Neural cell (in vitro differentiated cells): ENCODE measurements around the gene AP3D1.

Experiments
- EP300 ChIP-seq: fragments of 450-650 bp; conservative IDR thresholded peaks from 2 replicates; pipeline ENCODE4 v1.6.1; 2014; ENCODE audit warnings: antibody characterized with exemption, mild to moderate bottlenecking, moderate library complexity; ENCODE audit not compliant: poor library complexity, severe bottlenecking
- EZH2 ChIP-seq: fragments of 200-600, 300-800 bp; shearing (Covaris generic), sonication (generic); IDR thresholded peaks from 2 replicates; pipeline ENCODE4 v1.6.1; 2014; ENCODE audit warnings: antibody characterized with exemption, low read length, borderline replicate concordance, mild to moderate bottlenecking; ENCODE audit not compliant: insufficient read depth, poor library complexity, severe bottlenecking
- MXI1 ChIP-seq: fragments of 450-650 bp; conservative IDR thresholded peaks from 2 replicates; pipeline ENCODE4 v1.6.1; 2014; ENCODE audit warnings: antibody characterized with exemption, mild to moderate bottlenecking; ENCODE audit not compliant: poor library complexity, severe bottlenecking
- POLR2AphosphoS5 ChIP-seq: IDR thresholded peaks from 2 replicates; pipeline ENCODE4 v1.6.1; 2012
- RAD21 ChIP-seq: fragments of 450-650 bp; conservative IDR thresholded peaks from 2 replicates; pipeline ENCODE4 v1.6.1; 2014; ENCODE audit warnings: antibody characterized with exemption, mild to moderate bottlenecking, moderate library complexity
- REST ChIP-seq: IDR thresholded peaks from 2 replicates; pipeline ENCODE4 v1.6.1; 2012; ENCODE audit warnings: borderline replicate concordance
- SMC3 ChIP-seq: fragments of 450-650 bp; conservative IDR thresholded peaks from 2 replicates; pipeline ENCODE4 v1.6.1; 2014; ENCODE audit warnings: antibody characterized with exemption, mild to moderate bottlenecking, moderate library complexity; ENCODE audit not compliant: poor library complexity
- TAF1 ChIP-seq: IDR thresholded peaks from 2 replicates; pipeline ENCODE4 v1.6.1; 2012; ENCODE audit warnings: low read depth
- TF ChIP-seq, protein P1 (sequence below): fragments of 450-650 bp; IDR thresholded peaks from 2 replicates; pipeline ENCODE4 v1.5.1; 2014; ENCODE audit warnings: antibody characterized with exemption, mild to moderate bottlenecking, moderate library complexity; ENCODE audit not compliant: poor library complexity, severe bottlenecking

- TF ChIP-seq POLR2AphosphoS5 (no peak), REST (no peak), EP300 (no peak), MXI1 (no peak), EZH2 (no peak), TAF1 (no peak), RAD21 (no peak), SMC3 (no peak)
- TF ChIP-seq, protein P1, sequence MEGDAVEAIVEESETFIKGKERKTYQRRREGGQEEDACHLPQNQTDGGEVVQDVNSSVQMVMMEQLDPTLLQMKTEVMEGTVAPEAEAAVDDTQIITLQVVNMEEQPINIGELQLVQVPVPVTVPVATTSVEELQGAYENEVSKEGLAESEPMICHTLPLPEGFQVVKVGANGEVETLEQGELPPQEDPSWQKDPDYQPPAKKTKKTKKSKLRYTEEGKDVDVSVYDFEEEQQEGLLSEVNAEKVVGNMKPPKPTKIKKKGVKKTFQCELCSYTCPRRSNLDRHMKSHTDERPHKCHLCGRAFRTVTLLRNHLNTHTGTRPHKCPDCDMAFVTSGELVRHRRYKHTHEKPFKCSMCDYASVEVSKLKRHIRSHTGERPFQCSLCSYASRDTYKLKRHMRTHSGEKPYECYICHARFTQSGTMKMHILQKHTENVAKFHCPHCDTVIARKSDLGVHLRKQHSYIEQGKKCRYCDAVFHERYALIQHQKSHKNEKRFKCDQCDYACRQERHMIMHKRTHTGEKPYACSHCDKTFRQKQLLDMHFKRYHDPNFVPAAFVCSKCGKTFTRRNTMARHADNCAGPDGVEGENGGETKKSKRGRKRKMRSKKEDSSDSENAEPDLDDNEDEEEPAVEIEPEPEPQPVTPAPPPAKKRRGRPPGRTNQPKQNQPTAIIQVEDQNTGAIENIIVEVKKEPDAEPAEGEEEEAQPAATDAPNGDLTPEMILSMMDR: no peak
These were observed 6.1 kb upstream of the AP3D1 start for GRCh38 chr19:2157452-2157851.
